Sigmoid colon (tissue), 4 donors: ENCODE data around the gene CCL17.

Experiments
- CTCF ChIP-seq, 4 experiments: fragments of 450-650 bp in 3 of 4; fragments of 200-600 bp in 1 of 4; IDR thresholded peaks; one replicate each; pipeline ENCODE4 v1.5.1; 2016 to 2019; ENCODE audit warnings: antibody characterized with exemption in 4 of 4, mild to moderate bottlenecking in 3 of 4, moderate library complexity in 2 of 4
- EP300 ChIP-seq, 4 donors: sonication (generic); formaldehyde crosslinking; IDR thresholded peaks; one replicate each; pipeline ENCODE4 v1.6.1; 2017; ENCODE audit warnings: antibody characterized with exemption in 4 of 4
- POLR2AphosphoS5 ChIP-seq, 4 donors: sonication (generic); formaldehyde crosslinking; IDR thresholded peaks; one replicate each; pipeline ENCODE4 v1.6.1; 2017; ENCODE audit warnings: antibody characterized with exemption in 4 of 4

- TF ChIP-seq POLR2AphosphoS5 (IDR thresholded peaks at IDR 0.05) = no peak
- no peak for TF ChIP-seq CTCF (IDR thresholded peaks at IDR 0.05)
- no peak for TF ChIP-seq EP300 (IDR thresholded peaks at IDR 0.05)
These were observed 32.8 kb upstream of the CCL17 start for GRCh38 chr16:57371494-57372371.
